ENCODE data around the gene HOXC5. TPM values are rescaled to one million over a fixed set of nuclear protein-coding genes. Genes with fewer than 3 reads are reported as not detected.

HOXC5 gene
- total RNA-seq, 1 donor from 2014 or later: not detected

DNA sequence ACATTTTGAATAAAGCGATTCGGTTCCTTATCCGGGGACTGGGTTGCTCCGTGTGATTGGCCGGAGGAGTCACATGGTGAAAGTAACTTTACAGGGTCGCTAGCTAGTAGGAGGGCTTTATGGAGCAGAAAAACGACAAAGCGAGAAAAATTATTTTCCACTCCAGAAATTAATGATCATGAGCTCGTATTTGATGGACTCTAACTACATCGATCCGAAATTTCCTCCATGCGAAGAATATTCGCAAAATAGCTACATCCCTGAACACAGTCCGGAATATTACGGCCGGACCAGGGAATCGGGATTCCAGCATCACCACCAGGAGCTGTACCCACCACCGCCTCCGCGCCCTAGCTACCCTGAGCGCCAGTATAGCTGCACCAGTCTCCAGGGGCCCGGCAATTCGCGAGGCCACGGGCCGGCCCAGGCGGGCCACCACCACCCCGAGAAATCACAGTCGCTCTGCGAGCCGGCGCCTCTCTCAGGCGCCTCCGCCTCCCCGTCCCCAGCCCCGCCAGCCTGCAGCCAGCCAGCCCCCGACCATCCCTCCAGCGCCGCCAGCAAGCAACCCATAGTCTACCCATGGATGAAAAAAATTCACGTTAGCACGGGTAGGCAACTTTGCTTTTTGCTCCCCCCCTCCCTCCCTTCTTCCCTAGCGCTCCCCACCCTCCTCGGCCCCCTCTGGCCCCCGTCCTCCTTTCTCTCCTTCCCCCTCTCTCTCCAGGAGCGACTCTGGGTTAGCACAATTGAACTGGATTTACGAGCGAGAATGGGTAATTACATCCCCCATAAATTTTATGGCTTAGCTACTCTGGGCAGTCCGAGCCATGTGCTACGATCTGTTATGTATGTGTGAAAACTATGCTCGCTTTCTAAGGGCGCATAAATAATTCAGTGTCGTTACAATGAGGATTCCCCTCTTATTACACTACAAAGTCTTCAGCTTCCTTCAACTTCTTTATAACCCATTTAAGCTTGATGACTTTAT is 21.2 kb downstream of the HOXC5 start, which contains the start of gene HOXC4:
HOXC4 (plus strand) TSS at position 85 of the 991 bp plus-strand sequence; CDS start at position 173, 88 bp downstream.
- Mint-ChIP-seq H3K27ac (peak within 1 kb of the TSS; percentile 89), H3K4me3 (peak within 1 kb of the TSS; percentile 88), H3K27me3 (peaks cover 25% of the 10 kb centered on the region), H3K9me3 (no peaks in the 10 kb centered on the region), H3K36me3 (ENCODE audit: low read depth) (peaks cover 2% of the 10 kb centered on the region), H3K4me1 (peaks cover 50% of the 10 kb centered on the region)
- ATAC-seq (ENCODE audit: low read depth): peak; percentile 75
- ChIA-PET POLR2A (interaction anchor here (0.6 to 3.7 kb wide), 16 partner anchors 9 to 1920 kb away, joined by 3 to 29 read pairs (median 5); partner anchors contain the start of genes CBX5, HNRNPA1, HOXC5 and RAB5B), CTCF (interaction anchor here (1.1 to 2.7 kb wide), 5 partner anchors 22 to 148 kb away, joined by 3 to 15 read pairs (median 5); partner anchors contain the start of genes HOXC5 and SMUG1)
- no peak for DNase-seq
- TF ChIP-seq, protein P1, sequence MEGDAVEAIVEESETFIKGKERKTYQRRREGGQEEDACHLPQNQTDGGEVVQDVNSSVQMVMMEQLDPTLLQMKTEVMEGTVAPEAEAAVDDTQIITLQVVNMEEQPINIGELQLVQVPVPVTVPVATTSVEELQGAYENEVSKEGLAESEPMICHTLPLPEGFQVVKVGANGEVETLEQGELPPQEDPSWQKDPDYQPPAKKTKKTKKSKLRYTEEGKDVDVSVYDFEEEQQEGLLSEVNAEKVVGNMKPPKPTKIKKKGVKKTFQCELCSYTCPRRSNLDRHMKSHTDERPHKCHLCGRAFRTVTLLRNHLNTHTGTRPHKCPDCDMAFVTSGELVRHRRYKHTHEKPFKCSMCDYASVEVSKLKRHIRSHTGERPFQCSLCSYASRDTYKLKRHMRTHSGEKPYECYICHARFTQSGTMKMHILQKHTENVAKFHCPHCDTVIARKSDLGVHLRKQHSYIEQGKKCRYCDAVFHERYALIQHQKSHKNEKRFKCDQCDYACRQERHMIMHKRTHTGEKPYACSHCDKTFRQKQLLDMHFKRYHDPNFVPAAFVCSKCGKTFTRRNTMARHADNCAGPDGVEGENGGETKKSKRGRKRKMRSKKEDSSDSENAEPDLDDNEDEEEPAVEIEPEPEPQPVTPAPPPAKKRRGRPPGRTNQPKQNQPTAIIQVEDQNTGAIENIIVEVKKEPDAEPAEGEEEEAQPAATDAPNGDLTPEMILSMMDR (IDR thresholded peaks at IDR 0.05): no peak
- intact Hi-C loops (cut with micrococcal nuclease): loop anchor here (1.0 to 5.0 kb wide), 6 partner anchors 19 to 327 kb away; partner anchors contain the start of genes CALCOCO1, CBX5, HNRNPA1 and HOXC12

DNA sequence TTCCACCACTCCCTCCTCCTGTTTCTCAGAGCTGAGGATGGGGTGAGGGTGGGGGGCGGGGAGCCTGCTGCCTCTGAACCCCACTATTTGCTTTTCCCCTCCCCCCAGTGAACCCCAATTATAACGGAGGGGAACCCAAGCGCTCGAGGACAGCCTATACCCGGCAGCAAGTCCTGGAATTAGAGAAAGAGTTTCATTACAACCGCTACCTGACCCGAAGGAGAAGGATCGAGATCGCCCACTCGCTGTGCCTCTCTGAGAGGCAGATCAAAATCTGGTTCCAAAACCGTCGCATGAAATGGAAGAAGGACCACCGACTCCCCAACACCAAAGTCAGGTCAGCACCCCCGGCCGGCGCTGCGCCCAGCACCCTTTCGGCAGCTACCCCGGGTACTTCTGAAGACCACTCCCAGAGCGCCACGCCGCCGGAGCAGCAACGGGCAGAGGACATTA is 21.9 kb downstream of the HOXC5 start:
- ChIA-PET CTCF (no interaction called here), POLR2A (interaction anchor here (0.6 to 3.7 kb wide), 3 partner anchors 135 to 162 kb away, joined by 5 to 29 read pairs (median 6); partner anchors contain the start of gene SMUG1)
- ATAC-seq (ENCODE audit: low read depth) (no peak), DNase-seq (no peak)
- H3K27ac Mint-ChIP-seq: no peak overlapping the region
- intact Hi-C loops (cut with micrococcal nuclease): loop anchor here (5.0 kb wide), 1 partner anchor 102 kb away; the partner anchor contains the start of gene HOXC12
- H3K9me3 Mint-ChIP-seq: no peaks in the 10 kb centered on the region
- peak overlapping the region; percentile 88 for H3K4me3 Mint-ChIP-seq
- peaks cover 19% of the 10 kb centered on the region for H3K27me3 Mint-ChIP-seq
- H3K36me3 Mint-ChIP-seq (ENCODE audit: low read depth): peaks cover 2% of the 10 kb centered on the region
- peaks cover 50% of the 10 kb centered on the region for H3K4me1 Mint-ChIP-seq
- TF ChIP-seq, protein P1 (IDR thresholded peaks at IDR 0.05): no peak

DNA sequence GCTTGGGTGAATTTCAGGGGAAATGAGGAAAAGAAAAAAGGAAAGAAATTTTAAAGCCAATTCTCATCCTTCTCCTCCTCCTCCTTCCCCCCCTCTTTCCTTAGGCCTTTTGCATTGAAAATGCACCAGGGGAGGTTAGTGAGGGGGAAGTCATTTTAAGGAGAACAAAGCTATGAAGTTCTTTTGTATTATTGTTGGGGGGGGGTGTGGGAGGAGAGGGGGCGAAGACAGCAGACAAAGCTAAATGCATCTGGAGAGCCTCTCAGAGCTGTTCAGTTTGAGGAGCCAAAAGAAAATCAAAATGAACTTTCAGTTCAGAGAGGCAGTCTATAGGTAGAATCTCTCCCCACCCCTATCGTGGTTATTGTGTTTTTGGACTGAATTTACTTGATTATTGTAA is 22.7 kb downstream of the HOXC5 start:
- Mint-ChIP-seq H3K27me3 (peaks cover 17% of the 10 kb centered on the region), H3K27ac (no peak overlapping the region), H3K4me3 (peak overlapping the region; percentile 35), H3K9me3 (no peaks in the 10 kb centered on the region), H3K4me1 (peaks cover 42% of the 10 kb centered on the region), H3K36me3 (ENCODE audit: low read depth) (peaks cover 2% of the 10 kb centered on the region)
- ATAC-seq (ENCODE audit: low read depth) (no peak), DNase-seq (no peak)
- POLR2A ChIA-PET: no interaction called here
- intact Hi-C loops (cut with micrococcal nuclease): no loop called here
- TF ChIP-seq, protein P1 (IDR thresholded peaks at IDR 0.05): no peak
- CTCF ChIA-PET: no interaction called here

DNA sequence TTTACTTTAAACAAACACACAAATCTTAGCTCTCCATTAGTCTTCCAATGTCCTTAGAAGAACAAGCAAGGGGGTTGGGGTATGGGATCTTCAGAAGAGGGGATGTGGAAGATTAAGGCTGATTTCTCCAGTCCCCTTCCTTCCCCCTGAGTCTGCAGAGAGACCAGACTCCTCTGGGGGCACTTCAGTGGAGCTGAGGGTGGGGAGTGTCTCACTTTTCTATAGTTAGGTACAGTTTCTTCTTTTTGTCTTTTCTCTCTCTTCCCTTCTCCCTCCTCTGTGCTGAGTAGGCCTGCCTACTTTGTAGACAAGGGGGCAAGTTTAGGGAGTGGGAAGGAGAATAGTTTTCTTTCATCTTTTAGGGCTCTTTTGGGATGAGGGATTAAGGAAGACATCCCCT is 23.3 kb downstream of the HOXC5 start:
- POLR2A ChIA-PET: no interaction called here
- no peak overlapping the region for H3K27ac Mint-ChIP-seq
- no peak overlapping the region for H3K4me3 Mint-ChIP-seq
- H3K27me3 Mint-ChIP-seq: peaks cover 18% of the 10 kb centered on the region
- H3K9me3 Mint-ChIP-seq: no peaks in the 10 kb centered on the region
- DNase-seq (no peak), ATAC-seq (ENCODE audit: low read depth) (no peak)
- peaks cover 2% of the 10 kb centered on the region for H3K36me3 Mint-ChIP-seq (ENCODE audit: low read depth)
- intact Hi-C loops (cut with micrococcal nuclease): no loop called here
- TF ChIP-seq, protein P1 (IDR thresholded peaks at IDR 0.05): no peak
- H3K4me1 Mint-ChIP-seq: peaks cover 39% of the 10 kb centered on the region
- CTCF ChIA-PET: no interaction called here
